Breast epithelium (tissue), 3 donors: Measurements from ENCODE around the gene CCDC85C.

ENCODE experiments used
- CTCF ChIP-seq, 3 donors: fragments of 450-650 bp; IDR thresholded peaks; one replicate each; pipeline ENCODE4 v1.5.1; 2016 to 2017; ENCODE audit warnings: antibody characterized with exemption in 3 of 3, mild to moderate bottlenecking in 3 of 3, moderate library complexity in 3 of 3
- POLR2A ChIP-seq: fragments of 450-650 bp; IDR thresholded peaks from one replicate; pipeline ENCODE4 v1.6.1; 2016; ENCODE audit warnings: antibody characterized with exemption, mild to moderate bottlenecking, moderate library complexity
- POLR2AphosphoS5 ChIP-seq, 3 donors: sonication (generic); formaldehyde crosslinking; IDR thresholded peaks; one replicate each; pipeline ENCODE4 v1.6.1; 2017; ENCODE audit warnings: antibody characterized with exemption in 3 of 3

DNA sequence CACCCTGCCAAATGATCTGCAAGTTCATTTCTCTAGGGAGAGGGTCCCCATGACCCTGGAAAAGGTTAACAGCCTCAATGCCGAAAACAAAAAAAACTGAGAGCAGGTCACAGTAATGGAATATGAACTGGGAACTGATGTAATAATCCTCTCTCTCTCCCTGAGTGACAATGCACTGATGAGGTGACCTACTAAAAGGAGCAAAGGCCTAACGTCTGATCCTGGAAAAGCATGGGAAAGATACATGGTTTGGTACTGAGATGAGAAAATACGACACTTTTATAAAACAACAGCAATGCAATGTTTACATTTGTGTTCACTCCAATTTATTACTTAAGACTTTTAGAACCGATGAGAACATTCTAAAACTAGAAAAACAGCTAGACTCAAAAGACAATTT, 151.0 kb downstream of the CCDC85C start:
- TF ChIP-seq CTCF (IDR thresholded peaks at IDR 0.05): no peak
- TF ChIP-seq POLR2AphosphoS5 (IDR thresholded peaks at IDR 0.05): no peak
- TF ChIP-seq POLR2A: no peak
